ENCODE data around the gene TAF3.

TAF3 gene

GRCh38 chr10:8059191-8059936, 241.1 kb downstream of the TAF3 start:
- H3K79me2 ChIP-seq: peaks cover 80% of the 10 kb centered on the region
- H3K4me1 ChIP-seq: no peaks in the 10 kb centered on the region
- no peak overlapping the region for H2AFZ ChIP-seq
- peak overlapping the region; percentile 79 for H3K4me3 ChIP-seq (ENCODE audit: low read depth, low read length)
- H3K27me3 ChIP-seq (ENCODE audit: control insufficient read depth, insufficient read depth, low read length): no peaks in the 10 kb centered on the region
- H3K9ac ChIP-seq: peak overlapping the region; percentile 86
- H3K36me3 ChIP-seq (ENCODE audit: control insufficient read depth, insufficient read depth, low read length): peaks cover 33% of the 10 kb centered on the region
- peak overlapping the region; percentile 98 for H3K27ac ChIP-seq
- no peaks in the 10 kb centered on the region for H3K9me3 ChIP-seq (ENCODE audit: control insufficient read depth, low read length)
- H3K4me2 ChIP-seq (ENCODE audit: low read length): peak overlapping the region; percentile 88
- TF ChIP-seq CTCF (IDR thresholded peaks at IDR 0.05): no peak

- Histone ChIP-seq H3K4me2 (ENCODE audit: low read length) (peak overlapping the region; percentile 88), H3K27me3 (ENCODE audit: control insufficient read depth, insufficient read depth, low read length) (no peaks in the 10 kb centered on the region), H3K4me3 (ENCODE audit: low read depth, low read length) (peak overlapping the region; percentile 79), H3K36me3 (ENCODE audit: control insufficient read depth, insufficient read depth, low read length) (peaks cover 33% of the 10 kb centered on the region), H3K27ac (peak overlapping the region; percentile 98), H3K9ac (peak overlapping the region; percentile 86), H3K79me2 (peaks cover 75% of the 10 kb centered on the region), H3K9me3 (ENCODE audit: control insufficient read depth, low read length) (no peaks in the 10 kb centered on the region), H2AFZ (no peak overlapping the region), H3K4me1 (no peaks in the 10 kb centered on the region)
- peak; percentile 5 for TF ChIP-seq CTCF (IDR thresholded peaks at IDR 0.05)
Measured at GRCh38 chr10:8060010-8060703, 241.9 kb downstream of the TAF3 start.

- Histone ChIP-seq H3K4me1 (no peaks in the 10 kb centered on the region), H3K27ac (peak overlapping the region; percentile 98), H3K79me2 (peaks cover 70% of the 10 kb centered on the region), H3K36me3 (ENCODE audit: control insufficient read depth, insufficient read depth, low read length) (peaks cover 28% of the 10 kb centered on the region), H3K4me3 (ENCODE audit: low read depth, low read length) (peak overlapping the region; percentile 79), H3K27me3 (ENCODE audit: control insufficient read depth, insufficient read depth, low read length) (no peaks in the 10 kb centered on the region), H2AFZ (no peak overlapping the region), H3K9me3 (ENCODE audit: control insufficient read depth, low read length) (no peaks in the 10 kb centered on the region), H3K9ac (peak overlapping the region; percentile 86), H3K4me2 (ENCODE audit: low read length) (peak overlapping the region; percentile 88)
- no peak for TF ChIP-seq CTCF (IDR thresholded peaks at IDR 0.05)
Measured at GRCh38 chr10:8060704-8061121, 242.4 kb downstream of the TAF3 start.

- Histone ChIP-seq H3K27me3 (ENCODE audit: control insufficient read depth, insufficient read depth, low read length) (no peaks in the 10 kb centered on the region), H3K4me2 (ENCODE audit: low read length) (peak overlapping the region; percentile 88), H3K9me3 (ENCODE audit: control insufficient read depth, low read length) (no peaks in the 10 kb centered on the region), H3K36me3 (ENCODE audit: control insufficient read depth, insufficient read depth, low read length) (peaks cover 28% of the 10 kb centered on the region), H2AFZ (no peak overlapping the region), H3K79me2 (peaks cover 63% of the 10 kb centered on the region), H3K4me3 (ENCODE audit: low read depth, low read length) (peak overlapping the region; percentile 79), H3K27ac (peak overlapping the region; percentile 98), H3K9ac (peak overlapping the region; percentile 86), H3K4me1 (no peaks in the 10 kb centered on the region)
- TF ChIP-seq CTCF (IDR thresholded peaks at IDR 0.05): no peak
Measured at GRCh38 chr10:8061274-8062211, 243.2 kb downstream of the TAF3 start.
